Gastroesophageal sphincter (tissue), 4 donors: ENCODE data around the gene PIKFYVE. TPM values are rescaled to one million over a fixed set of nuclear protein-coding genes. Genes with fewer than 3 reads are reported as not detected.

Experiments
- ATAC-seq: fragments of 150-250 bp; one replicate; pipeline ENCODE4 v1.9.1; 2016; ENCODE audit warnings: mild to moderate bottlenecking, moderate library complexity
- H3K27ac ChIP-seq, 4 donors: fragments of 200-600 bp; sonication (generic) in 3 of 4; 1 replicate in 3 of 4; 2 replicates in 1 of 4; pipeline ENCODE4 v1.5.1; 2016 to 2019
- H3K27me3 ChIP-seq: fragments of 200-600 bp; sonication (generic); one replicate; pipeline ENCODE4 v1.5.1; 2019
- H3K36me3 ChIP-seq, 2 donors: fragments of 200-600 bp; sonication (generic); one replicate each; pipeline ENCODE4 v1.5.1; 2019; ENCODE audit warnings: control low read depth in 1 of 2
- H3K4me1 ChIP-seq, 3 donors: fragments of 200-600 bp; sonication (generic); 1 replicate in 2 of 3; 2 replicates in 1 of 3; pipeline ENCODE4 v1.5.1; 2016 to 2019; ENCODE audit warnings: control low read depth in 2 of 3
- H3K4me3 ChIP-seq, 2 donors: fragments of 200-600 bp; sonication (generic); one replicate each; pipeline ENCODE4 v1.5.1; 2019; ENCODE audit warnings: mild to moderate bottlenecking in 1 of 2, moderate library complexity in 1 of 2
- H3K9me3 ChIP-seq, 3 donors: fragments of 200-600 bp; sonication (generic); one replicate each; pipeline ENCODE4 v1.5.1; 2017 to 2019; ENCODE audit warnings: control low read depth in 2 of 3
- EP300 ChIP-seq: sonication (generic); formaldehyde crosslinking; IDR thresholded peaks from one replicate; pipeline ENCODE4 v1.6.1; 2017; ENCODE audit warnings: antibody characterized with exemption, mild to moderate bottlenecking
- POLR2A ChIP-seq, 2 donors: fragments of 450-650 bp; IDR thresholded peaks; one replicate each; pipeline ENCODE4 v1.6.1; 2017; ENCODE audit warnings: antibody characterized with exemption in 2 of 2, mild to moderate bottlenecking in 2 of 2, moderate library complexity in 1 of 2
- POLR2AphosphoS5 ChIP-seq: sonication (generic); formaldehyde crosslinking; IDR thresholded peaks from one replicate; pipeline ENCODE4 v1.6.1; 2017; ENCODE audit warnings: antibody characterized with exemption
- WGBS, 2 donors: methylation state at CpG; one replicate each; pipeline ENCODE4 v1.1.5; 2018; ENCODE audit warnings: low coverage in 1 of 2; 5-methylcytosine and 5-hydroxymethylcytosine counted together
- total RNA-seq, 4 donors: library from RNA; depleted of rRNA; stranded (reverse); fragments of >200 nt; gene quantifications; one replicate each; pipeline ENCODE4 v1.1.0, GENCODE V29; 2016
- TF ChIP-seq, protein P1 (sequence below), 4 experiments: fragments of 200-600 bp in 2 of 4; fragments of 450-650 bp in 2 of 4; sonication (generic) in 1 of 4; IDR thresholded peaks; one replicate each; pipeline ENCODE4 v1.5.1; 2017 to 2019; ENCODE audit warnings: antibody characterized with exemption in 4 of 4, mild to moderate bottlenecking in 2 of 4, moderate library complexity in 2 of 4

PIKFYVE gene
- total RNA-seq, 4 donors from 2014 or later: 24.5 to 32.6 (median 27.2) TPM

GRCh38 chr2:208360259-208361076 lies 94.4 kb downstream of the PIKFYVE start:
- peaks cover 0 to 14% (median 0%) of the 10 kb centered on the region in 3 donors for H3K9me3 ChIP-seq
- TF ChIP-seq EP300 (no peak), POLR2AphosphoS5 (no peak), POLR2A (IDR thresholded peaks at IDR 0.05) (no peak)
- TF ChIP-seq, protein P1, sequence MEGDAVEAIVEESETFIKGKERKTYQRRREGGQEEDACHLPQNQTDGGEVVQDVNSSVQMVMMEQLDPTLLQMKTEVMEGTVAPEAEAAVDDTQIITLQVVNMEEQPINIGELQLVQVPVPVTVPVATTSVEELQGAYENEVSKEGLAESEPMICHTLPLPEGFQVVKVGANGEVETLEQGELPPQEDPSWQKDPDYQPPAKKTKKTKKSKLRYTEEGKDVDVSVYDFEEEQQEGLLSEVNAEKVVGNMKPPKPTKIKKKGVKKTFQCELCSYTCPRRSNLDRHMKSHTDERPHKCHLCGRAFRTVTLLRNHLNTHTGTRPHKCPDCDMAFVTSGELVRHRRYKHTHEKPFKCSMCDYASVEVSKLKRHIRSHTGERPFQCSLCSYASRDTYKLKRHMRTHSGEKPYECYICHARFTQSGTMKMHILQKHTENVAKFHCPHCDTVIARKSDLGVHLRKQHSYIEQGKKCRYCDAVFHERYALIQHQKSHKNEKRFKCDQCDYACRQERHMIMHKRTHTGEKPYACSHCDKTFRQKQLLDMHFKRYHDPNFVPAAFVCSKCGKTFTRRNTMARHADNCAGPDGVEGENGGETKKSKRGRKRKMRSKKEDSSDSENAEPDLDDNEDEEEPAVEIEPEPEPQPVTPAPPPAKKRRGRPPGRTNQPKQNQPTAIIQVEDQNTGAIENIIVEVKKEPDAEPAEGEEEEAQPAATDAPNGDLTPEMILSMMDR (IDR thresholded peaks at IDR 0.05): no peak
- peaks cover 0 to 7% of the 10 kb centered on the region in 2 donors for H3K36me3 ChIP-seq
- no peak overlapping the region for H3K4me3 ChIP-seq
- ATAC-seq: peak; percentile 19
- no peaks in the 10 kb centered on the region for H3K27me3 ChIP-seq
- H3K27ac ChIP-seq: no peak overlapping the region
- WGBS, 2 donors: 90% methylated on average over 2 of the region's 48 CpGs; no CpG with 5 or more reads in 1 of the 2 donors
- peaks cover 0 to 27% (median 5%) of the 10 kb centered on the region in 3 donors for H3K4me1 ChIP-seq

DNA sequence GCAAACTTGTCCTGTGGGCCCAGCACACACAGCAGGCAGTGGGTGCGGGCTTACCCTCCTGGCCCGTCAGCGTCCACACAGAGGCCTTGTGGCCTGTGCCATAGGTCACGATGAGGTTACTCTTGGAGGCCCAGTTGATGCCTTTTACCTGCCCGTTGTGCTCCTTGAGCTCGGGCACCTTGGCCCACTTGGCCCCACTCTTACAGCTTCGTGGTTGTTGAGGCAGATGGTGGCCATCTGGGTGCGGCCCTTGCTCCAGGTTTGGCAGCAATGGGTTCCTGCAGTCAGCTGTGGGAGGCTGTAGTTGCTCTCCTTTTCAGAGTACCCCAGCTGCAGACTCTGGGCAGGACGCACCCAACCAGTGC lies 95.0 kb downstream of the PIKFYVE start:
- ATAC-seq: no peak
- H3K9me3 ChIP-seq: peaks cover 0 to 14% (median 0%) of the 10 kb centered on the region in 3 donors
- H3K4me1 ChIP-seq: peaks cover 0 to 25% (median 5%) of the 10 kb centered on the region in 3 donors
- no peak overlapping the region for H3K4me3 ChIP-seq
- WGBS, 2 donors: 100% methylated on average over 1 to 2 of the region's 9 CpGs
- no peaks in the 10 kb centered on the region for H3K27me3 ChIP-seq
- no peak overlapping the region for H3K27ac ChIP-seq
- TF ChIP-seq, protein P1 (IDR thresholded peaks at IDR 0.05): no peak
- TF ChIP-seq EP300: no peak
- TF ChIP-seq POLR2A (IDR thresholded peaks at IDR 0.05): no peak
- TF ChIP-seq POLR2AphosphoS5: no peak
- H3K36me3 ChIP-seq: peaks cover 0 to 5% of the 10 kb centered on the region in 2 donors

GRCh38 chr2:208363485-208363884 lies 97.4 kb downstream of the PIKFYVE start:
- H3K27me3 ChIP-seq: no peaks in the 10 kb centered on the region
- H3K4me3 ChIP-seq: no peak overlapping the region
- H3K27ac ChIP-seq: no peak overlapping the region
- peaks cover 0 to 5% of the 10 kb centered on the region in 2 donors for H3K36me3 ChIP-seq
- peaks cover 0 to 6% (median 0%) of the 10 kb centered on the region in 3 donors for H3K4me1 ChIP-seq
- peaks cover 0 to 14% (median 0%) of the 10 kb centered on the region in 3 donors for H3K9me3 ChIP-seq
- TF ChIP-seq POLR2A (IDR thresholded peaks at IDR 0.05) (no peak), EP300 (no peak), POLR2AphosphoS5 (no peak)
- TF ChIP-seq, protein P1 (IDR thresholded peaks at IDR 0.05): no peak
- 59 to 100% methylated on average over 1 to 2 of the region's 2 CpGs for WGBS, 2 donors
- no peak for ATAC-seq

- ATAC-seq: no peak
- Histone ChIP-seq H3K9me3 (peaks cover 0 to 14% (median 0%) of the 10 kb centered on the region in 3 donors), H3K36me3 (no peaks in the 10 kb centered on the region), H3K4me3 (no peak overlapping the region), H3K4me1 (no peaks in the 10 kb centered on the region), H3K27ac (no peak overlapping the region), H3K27me3 (no peaks in the 10 kb centered on the region)
- WGBS, 2 donors: 76 to 91% methylated on average over 3 to 4 of the region's 4 CpGs
- TF ChIP-seq POLR2AphosphoS5 (no peak), POLR2A (IDR thresholded peaks at IDR 0.05) (no peak), EP300 (no peak)
Observed at GRCh38 chr2:208366215-208367127, 100.4 kb downstream of the PIKFYVE start.

DNA sequence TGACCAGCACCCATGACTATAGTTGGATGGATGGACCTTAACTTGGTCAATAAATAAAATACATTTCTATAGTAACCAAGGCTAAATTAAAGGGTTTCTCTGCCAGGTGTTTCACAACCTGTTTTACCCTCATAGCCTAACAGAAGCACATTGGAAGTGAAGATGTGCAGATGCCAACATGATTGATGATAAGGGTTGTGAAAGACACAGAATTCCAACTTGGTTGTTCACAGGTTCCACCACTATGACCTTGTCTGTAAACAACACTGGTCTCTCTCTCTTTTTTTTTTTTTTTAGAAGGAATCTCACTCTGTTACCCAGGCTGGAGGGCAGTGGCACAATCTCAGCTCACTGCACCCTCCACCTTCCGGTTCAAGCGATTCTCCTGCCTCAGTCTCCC lies 103.0 kb downstream of the PIKFYVE start:
- H3K27ac ChIP-seq: no peak overlapping the region
- no peaks in the 10 kb centered on the region for H3K4me1 ChIP-seq
- H3K9me3 ChIP-seq: peaks cover 0 to 13% (median 0%) of the 10 kb centered on the region in 3 donors
- no peaks in the 10 kb centered on the region for H3K36me3 ChIP-seq
- no peak overlapping the region for H3K4me3 ChIP-seq
- ATAC-seq: no peak
- no peak for TF ChIP-seq POLR2AphosphoS5
- no peak for TF ChIP-seq POLR2A (IDR thresholded peaks at IDR 0.05)
- no peak for TF ChIP-seq EP300
- TF ChIP-seq, protein P1 (IDR thresholded peaks at IDR 0.05): no peak
- H3K27me3 ChIP-seq: no peaks in the 10 kb centered on the region
- 100% methylated on average over 2 of the region's 2 CpGs; no CpG with 5 or more reads in 1 of the 2 donors for WGBS, 2 donors
